HEK293 (cell line): ENCODE measurements around the gene PCDHA8.
A peak's percentile ranks its signal among the peaks of the same experiment; 100 is the strongest.

Experiments used
- CTCF ChIA-PET: fragments of 350-600 bp; formaldehyde crosslinking; extraction: SDS; loops from one replicate; lab custom pipeline; 2021; ENCODE audit warnings: antibody characterized with exemption; lab: Yijun Ruan, JAX
- POLR2A ChIA-PET: fragments of 300-600 bp; formaldehyde crosslinking; extraction: SDS; loops from one replicate; lab custom pipeline; 2020; ENCODE audit warnings: antibody characterized with exemption, inconsistent platforms; lab: Yijun Ruan, JAX
- H3K27ac ChIP-seq: fragments of 200-500 bp; sonication (Bioruptor generic); 2 replicates; pipeline ENCODE4 v1.5.1; 2014; ENCODE audit warnings: low read depth, low read length, control low read depth, inconsistent platforms; ENCODE audit errors: extremely low read depth
- H3K36me3 ChIP-seq, 2 experiments: fragments of 200-500 bp in 1 of 2; sonication (Bioruptor generic) in 1 of 2; 1 replicate in 1 of 2; 2 replicates in 1 of 2; pipeline ENCODE4 v1.5.1; 2014 to 2017; ENCODE audit warnings: inconsistent platforms in 2 of 2, low read length in 2 of 2; ENCODE audit not compliant: control insufficient read depth in 2 of 2, insufficient read depth in 1 of 2
- H3K4me1 ChIP-seq: fragments of 200-500 bp; sonication (Bioruptor generic); 2 replicates; pipeline ENCODE4 v1.5.1; 2014; ENCODE audit warnings: mild to moderate bottlenecking, low read length, inconsistent platforms; ENCODE audit not compliant: control insufficient read depth, insufficient read depth
- H3K4me3 ChIP-seq: 2 replicates; pipeline ENCODE4 v1.5.1; 2011; ENCODE audit warnings: low read depth, mild to moderate bottlenecking, control low read depth, low read length, moderate library complexity
- H3K9me3 ChIP-seq: fragments of 200-500 bp; sonication (Bioruptor generic); 2 replicates; pipeline ENCODE4 v1.5.1; 2014; ENCODE audit warnings: low read depth, low read length, inconsistent platforms; ENCODE audit not compliant: control insufficient read depth, insufficient read depth
- GLIS1 ChIP-seq: fragments of 450-650 bp; formaldehyde crosslinking; IDR thresholded peaks from 2 replicates; pipeline ENCODE4 v1.5.1; 2016; ENCODE audit warnings: missing biosample characterization, missing genetic modification characterization
- PATZ1 ChIP-seq: fragments of 450-650 bp; formaldehyde crosslinking; IDR thresholded peaks from 2 replicates; pipeline ENCODE4 v1.5.1; 2016; ENCODE audit warnings: missing biosample characterization, missing genetic modification characterization
- REST ChIP-seq: fragments of 450-650 bp; formaldehyde crosslinking; IDR thresholded peaks from 2 replicates; pipeline ENCODE4 v1.5.1; 2016; ENCODE audit warnings: missing biosample characterization, missing genetic modification characterization
- SALL2 ChIP-seq: fragments of 450-650 bp; formaldehyde crosslinking; IDR thresholded peaks from 2 replicates; pipeline ENCODE4 v1.5.0; 2017; ENCODE audit warnings: missing biosample characterization, mild to moderate bottlenecking, missing genetic modification characterization, borderline replicate concordance
- ZBTB17 ChIP-seq: fragments of 450-650 bp; formaldehyde crosslinking; IDR thresholded peaks from 2 replicates; pipeline ENCODE4 v1.5.1; 2016; ENCODE audit warnings: missing biosample characterization, missing genetic modification characterization
- ZBTB21 ChIP-seq: fragments of 450-650 bp; formaldehyde crosslinking; IDR thresholded peaks from 2 replicates; pipeline ENCODE4 v1.5.1; 2017; ENCODE audit warnings: missing biosample characterization, missing genetic modification characterization
- ZBTB8A ChIP-seq: fragments of 450-650 bp; formaldehyde crosslinking; IDR thresholded peaks from 2 replicates; pipeline ENCODE4 v1.5.1; 2016; ENCODE audit warnings: missing biosample characterization, missing genetic modification characterization
- ZFP41 ChIP-seq: fragments of 450-650 bp; formaldehyde crosslinking; IDR thresholded peaks from 2 replicates; pipeline ENCODE4 v1.5.1; 2016; ENCODE audit warnings: missing biosample characterization, missing genetic modification characterization, borderline replicate concordance
- ZNF112 ChIP-seq: fragments of 450-650 bp; formaldehyde crosslinking; IDR thresholded peaks from 2 replicates; pipeline ENCODE4 v1.5.0; 2017; ENCODE audit warnings: missing biosample characterization, missing genetic modification characterization
- ZNF157 ChIP-seq: fragments of 450-650 bp; formaldehyde crosslinking; IDR thresholded peaks from 2 replicates; pipeline ENCODE4 v1.5.1; 2016; ENCODE audit warnings: missing biosample characterization, missing genetic modification characterization
- ZNF202 ChIP-seq: fragments of 450-650 bp; formaldehyde crosslinking; IDR thresholded peaks from 2 replicates; pipeline ENCODE4 v1.5.1; 2016; ENCODE audit warnings: missing biosample characterization, missing genetic modification characterization, borderline replicate concordance
- ZNF335 ChIP-seq: fragments of 450-650 bp; formaldehyde crosslinking; conservative IDR thresholded peaks from 2 replicates; pipeline ENCODE4 v1.5.1; 2016; ENCODE audit warnings: missing biosample characterization, missing genetic modification characterization
- ZNF404 ChIP-seq: fragments of 450-650 bp; formaldehyde crosslinking; IDR thresholded peaks from 2 replicates; pipeline ENCODE4 v1.5.1; 2017; ENCODE audit warnings: missing biosample characterization, missing genetic modification characterization
- ZNF426 ChIP-seq: fragments of 450-650 bp; formaldehyde crosslinking; IDR thresholded peaks from 2 replicates; pipeline ENCODE4 v1.5.1; 2017; ENCODE audit warnings: missing biosample characterization, missing genetic modification characterization, mild to moderate bottlenecking, inconsistent platforms, moderate library complexity
- ZNF473 ChIP-seq: fragments of 450-650 bp; formaldehyde crosslinking; IDR thresholded peaks from 2 replicates; pipeline ENCODE4 v1.5.1; 2017; ENCODE audit warnings: missing biosample characterization, missing genetic modification characterization
- ZNF518A ChIP-seq: fragments of 450-650 bp; formaldehyde crosslinking; conservative IDR thresholded peaks from 2 replicates; pipeline ENCODE4 v1.5.1; 2016; ENCODE audit warnings: low read depth, missing biosample characterization, missing genetic modification characterization
- ZNF600 ChIP-seq: fragments of 450-650 bp; formaldehyde crosslinking; IDR thresholded peaks from 2 replicates; pipeline ENCODE4 v1.5.1; 2016; ENCODE audit warnings: missing biosample characterization, missing genetic modification characterization
- ZNF654 ChIP-seq: fragments of 450-650 bp; formaldehyde crosslinking; IDR thresholded peaks from 2 replicates; pipeline ENCODE4 v1.5.1; 2016; ENCODE audit warnings: low read depth, missing biosample characterization, missing genetic modification characterization

Gene PCDHA8

GRCh38 chr5:140855772-140856674 is 15.0 kb downstream of the PCDHA8 start, which contains the start of gene PCDHA10:
TSS of gene PCDHA10 (plus strand) at chr5:140855897. CDS start at chr5:140856049, 152 bp downstream.
- peak within 1 kb of the TSS; percentile 10 for H3K4me3 ChIP-seq
- no peaks in the 10 kb centered on the region; the same call in none of the 2 replicates for H3K9me3 ChIP-seq
- CTCF ChIA-PET, result interaction anchor here (0.6 to 2.0 kb wide), 21 partner anchors 9 to 658 kb away, joined by 3 to 20 read pairs (median 4); partner anchors contain the start of genes PCDHA11, PCDHA12 and PCDHA13
- H3K36me3 ChIP-seq, result no peaks in the 10 kb centered on the region
- H3K4me1 ChIP-seq, result no peaks in the 10 kb centered on the region
- no peak within 1 kb of the TSS for H3K27ac ChIP-seq
- POLR2A ChIA-PET, result no interaction called here
- TF ChIP-seq ZNF600 (tag by site-specific recombination) (0 out of 2 replicates have a peak, but pooled peaks have one; percentile 22), ZNF654 (tag by site-specific recombination) (peak; percentile 63), ZBTB17 (tag by site-specific recombination) (peak; percentile 48), GLIS1 (tag by site-specific recombination) (peak; percentile 50; the same call in 1 of the 2 replicates), ZNF335 (peak; percentile 57; the same call in 1 of the 2 replicates), ZNF426 (no peak)

- POLR2A ChIA-PET, result no interaction called here
- Histone ChIP-seq H3K9me3 (no peaks in the 10 kb centered on the region; the same call in none of the 2 replicates), H3K36me3 (no peaks in the 10 kb centered on the region), H3K27ac (no peak overlapping the region), H3K4me1 (no peaks in the 10 kb centered on the region), H3K4me3 (no peak overlapping the region)
- TF ChIP-seq ZNF404 (no peak), ZNF202 (tag by site-specific recombination) (0 out of 2 replicates have a peak, but pooled peaks have one; percentile 24), ZNF157 (no peak), PATZ1 (no peak), REST (peak; percentile 29; the same call in 1 of the 2 replicates), ZBTB21 (tag by site-specific recombination) (no peak)
- CTCF ChIA-PET, result interaction anchor here (0.6 to 2.0 kb wide), 7 partner anchors 8 to 189 kb away, joined by 3 to 20 read pairs (median 6); partner anchors contain the start of genes PCDHA11, PCDHA12 and PCDHA8
These were observed 16.4 kb downstream of the PCDHA8 start for GRCh38 chr5:140857177-140857986.

- POLR2A ChIA-PET, result no interaction called here
- Histone ChIP-seq H3K4me3 (no peak overlapping the region), H3K27ac (no peak overlapping the region), H3K9me3 (no peaks in the 10 kb centered on the region; the same call in none of the 2 replicates), H3K36me3 (no peaks in the 10 kb centered on the region), H3K4me1 (no peaks in the 10 kb centered on the region)
- CTCF ChIA-PET, result no interaction called here
- TF ChIP-seq ZNF518A (tag by site-specific recombination), result no peak
- TF ChIP-seq ZNF404, result no peak
- no peak for TF ChIP-seq ZNF473 (tag by site-specific recombination)
- no peak for TF ChIP-seq ZNF112
- TF ChIP-seq ZBTB8A (tag by site-specific recombination), result no peak
- TF ChIP-seq ZFP41 (tag by site-specific recombination), result no peak
- no peak for TF ChIP-seq SALL2 (tag by site-specific recombination)
These were observed 16.9 kb downstream of the PCDHA8 start for GRCh38 chr5:140857987-140858240.
